CD14-positive monocyte (primary cell): ENCODE results near the gene USP31. TPM values are rescaled to one million over a fixed set of nuclear protein-coding genes. Genes with fewer than 3 reads are reported as not detected.

Experiments used
- DNase-seq, 3 donors: peaks; one replicate each; pipeline ENCODE4 v3.0.0-alpha.2; 2011 to 2022
- H2AFZ ChIP-seq: 2 replicates; pipeline ENCODE4 v1.6.0; 2012; ENCODE audit warnings: mild to moderate bottlenecking, low read depth, low read length, inconsistent platforms; ENCODE audit not compliant: insufficient read depth, poor library complexity, severe bottlenecking
- H3K27ac ChIP-seq, 2 donors: 1 replicate in 1 of 2; 2 replicates in 1 of 2; pipeline ENCODE4 v1.5.1; 2012 to 2013; ENCODE audit warnings: low read length in 2 of 2, control low read depth in 1 of 2, inconsistent platforms in 1 of 2, low read depth in 1 of 2, mild to moderate bottlenecking in 1 of 2
- H3K27me3 ChIP-seq, 2 donors: one replicate each; pipeline versions ENCODE4 v1.6.0 to v1.6.1; 2011 to 2013; ENCODE audit warnings: low read length in 2 of 2; ENCODE audit not compliant: control insufficient read depth in 2 of 2, insufficient read depth in 2 of 2
- H3K36me3 ChIP-seq, 2 donors: replicated peaks in 1 of 2; 1 replicate in 1 of 2; 2 replicates in 1 of 2; pipeline versions ENCODE4 v1.5.1 to v1.6.1; 2012 to 2013; ENCODE audit warnings: low read length in 2 of 2, control low read depth in 1 of 2, inconsistent platforms in 1 of 2, mild to moderate bottlenecking in 1 of 2; ENCODE audit not compliant: insufficient read depth in 2 of 2, control insufficient read depth in 1 of 2
- H3K4me1 ChIP-seq, 2 donors: 1 replicate in 1 of 2; 2 replicates in 1 of 2; pipeline versions ENCODE4 v1.5.1 to v1.6.1; 2012 to 2013; ENCODE audit warnings: low read length in 2 of 2, control low read depth in 1 of 2, inconsistent platforms in 1 of 2, mild to moderate bottlenecking in 1 of 2, moderate library complexity in 1 of 2; ENCODE audit not compliant: insufficient read depth in 2 of 2, control insufficient read depth in 1 of 2
- H3K4me2 ChIP-seq: replicated peaks from 2 replicates; pipeline ENCODE3; 2012; ENCODE audit warnings: low read length, moderate library complexity, mild to moderate bottlenecking; ENCODE audit not compliant: poor library complexity, severe bottlenecking; ENCODE audit errors: extremely low read depth
- H3K4me3 ChIP-seq, 3 experiments: fragments of 200-600 bp in 1 of 3; sonication (generic) in 1 of 3; replicated peaks in 1 of 3; 1 replicate in 2 of 3; 2 replicates in 1 of 3; pipeline ENCODE4 v1.5.1; 2011 to 2013; ENCODE audit warnings: low read length in 3 of 3, mild to moderate bottlenecking in 3 of 3, control low read depth in 2 of 3, low read depth in 2 of 3, inconsistent platforms in 1 of 3, moderate library complexity in 1 of 3
- H3K79me2 ChIP-seq: 2 replicates; pipeline ENCODE4 v1.6.0; 2012; ENCODE audit warnings: mild to moderate bottlenecking, control low read depth, inconsistent platforms, low read length, moderate library complexity; ENCODE audit not compliant: insufficient read depth
- H3K9ac ChIP-seq: 2 replicates; pipeline ENCODE4 v1.6.0; 2017; ENCODE audit warnings: low read length, mild to moderate bottlenecking; ENCODE audit not compliant: insufficient read depth, poor library complexity, severe bottlenecking
- H3K9me3 ChIP-seq, 2 donors: replicated peaks in 1 of 2; 1 replicate in 1 of 2; 2 replicates in 1 of 2; pipeline versions ENCODE4 v1.5.1 to v1.6.1; 2012 to 2013; ENCODE audit warnings: low read length in 2 of 2, control low read depth in 1 of 2; ENCODE audit not compliant: control insufficient read depth in 1 of 2, insufficient read depth in 1 of 2
- H4K20me1 ChIP-seq: 2 replicates; pipeline ENCODE4 v1.6.0; 2012; ENCODE audit warnings: mild to moderate bottlenecking, low read length, control low read depth, moderate library complexity; ENCODE audit not compliant: insufficient read depth
- H3K27ac Mint-ChIP-seq, 7 donors: one replicate each; pipeline ENCODE4 v1.8.0; 2020; ENCODE audit warnings: mild to moderate bottlenecking in 7 of 7, mixed read lengths in 7 of 7, moderate library complexity in 6 of 7, inconsistent platforms in 2 of 7
- H3K27me3 Mint-ChIP-seq, 3 donors: one replicate each; pipeline ENCODE4 v1.8.0; 2021 to 2022; ENCODE audit warnings: low read depth in 3 of 3, mild to moderate bottlenecking in 3 of 3, mixed read lengths in 3 of 3, moderate library complexity in 3 of 3, inconsistent platforms in 1 of 3
- H3K36me3 Mint-ChIP-seq, 2 donors: one replicate each; pipeline ENCODE4 v1.8.0; 2020; ENCODE audit warnings: mixed read lengths in 2 of 2, inconsistent platforms in 1 of 2, mild to moderate bottlenecking in 1 of 2
- H3K4me1 Mint-ChIP-seq: one replicate; pipeline ENCODE4 v1.8.0; 2020; ENCODE audit warnings: mild to moderate bottlenecking, mixed read lengths
- H3K4me3 Mint-ChIP-seq, 2 donors: one replicate each; pipeline ENCODE4 v1.8.0; 2020; ENCODE audit warnings: mild to moderate bottlenecking in 2 of 2, mixed read lengths in 2 of 2, moderate library complexity in 1 of 2
- H3K9me3 Mint-ChIP-seq, 7 donors: one replicate each; pipeline ENCODE4 v1.8.0; 2020 to 2022; ENCODE audit warnings: mixed read lengths in 7 of 7, mild to moderate bottlenecking in 6 of 7, moderate library complexity in 6 of 7, inconsistent platforms in 2 of 7
- CTCF ChIP-seq: fragments of 200-600 bp; IDR thresholded peaks from one replicate; pipeline ENCODE4 v1.8.0; 2022; ENCODE audit warnings: antibody characterized with exemption, mild to moderate bottlenecking
- WGBS: methylation state at CpG from one replicate; pipeline ENCODE4 v1.1.5; 2013; ENCODE audit warnings: missing lambda C conversion rate; ENCODE audit not compliant: insufficient coverage; 5-methylcytosine and 5-hydroxymethylcytosine counted together
- intact Hi-C, 2 donors: fragments of 100-400 bp; cut with micrococcal nuclease; formaldehyde crosslinking; loops; one replicate each; pipeline versions ENCODE4 v1.15.0 to v1.15.1; 2023
- polyA plus RNA-seq, 3 donors: library from polyadenylated mRNA; depleted of rRNA in 1 of 3; unstranded in 2 of 3; stranded (reverse) in 1 of 3; fragments of 300-500 nt in 2 of 3; fragments of >200 nt in 1 of 3; fragmentation: Illumina TruSeq in 2 of 3; gene quantifications; 1 replicate in 2 of 3; 2 replicates in 1 of 3; pipeline ENCODE4 v1.2.3, GENCODE V29; 2012 to 2021

Gene USP31
- polyA plus RNA-seq, 3 donors, result 0.15 to 4.1 (median 0.36) TPM

GRCh38 chr16:23071196-23072083, 77.8 kb downstream of the USP31 start:
- Histone ChIP-seq H3K4me3 (no peak overlapping the region), H2AFZ (no peak overlapping the region), H3K27me3 (no peaks in the 10 kb centered on the region), H3K4me2 (no peak overlapping the region), H3K9me3 (no peaks in the 10 kb centered on the region), H3K79me2 (no peaks in the 10 kb centered on the region), H3K27ac (no peak overlapping the region), H3K4me1 (no peaks in the 10 kb centered on the region), H3K9ac (no peak overlapping the region), H4K20me1 (no peaks in the 10 kb centered on the region), H3K36me3 (peaks cover 35 to 72% of the 10 kb centered on the region in 2 donors)
- Mint-ChIP-seq H3K4me1 (no peaks in the 10 kb centered on the region), H3K27ac (peak overlapping the region in 2 of 7 donors; percentile 25 to 26), H3K27me3 (no peaks in the 10 kb centered on the region), H3K36me3 (peaks cover 72 to 79% of the 10 kb centered on the region in 2 donors), H3K9me3 (no peaks in the 10 kb centered on the region), H3K4me3 (no peak overlapping the region)
- WGBS, result 100% methylated on average over 1 of the region's 8 CpGs
- intact Hi-C loops, result no loop called here
- no peak for DNase-seq
- TF ChIP-seq CTCF, result no peak

GRCh38 chr16:23069844-23070243, 79.4 kb downstream of the USP31 start:
- no peak overlapping the region for H3K4me3 ChIP-seq
- no peak overlapping the region for H3K9ac ChIP-seq
- H3K9me3 ChIP-seq, result no peaks in the 10 kb centered on the region
- no peaks in the 10 kb centered on the region for H3K9me3 Mint-ChIP-seq
- H3K27ac ChIP-seq, result no peak overlapping the region
- H3K27ac Mint-ChIP-seq, result peak overlapping the region in 1 of 7 donors; percentile 36
- H3K27me3 ChIP-seq, result no peaks in the 10 kb centered on the region
- H2AFZ ChIP-seq, result no peak overlapping the region
- peaks cover 6% of the 10 kb centered on the region for H3K4me1 Mint-ChIP-seq
- TF ChIP-seq CTCF, result no peak
- H3K4me1 ChIP-seq, result peaks cover 0 to 4% of the 10 kb centered on the region in 2 donors
- H4K20me1 ChIP-seq, result no peaks in the 10 kb centered on the region
- H3K4me2 ChIP-seq, result no peak overlapping the region
- 98% methylated on average over 5 of the region's 6 CpGs for WGBS
- no peak overlapping the region for H3K4me3 Mint-ChIP-seq
- peaks cover 67 to 76% of the 10 kb centered on the region in 2 donors for H3K36me3 Mint-ChIP-seq
- DNase-seq, result no peak
- no peaks in the 10 kb centered on the region for H3K27me3 Mint-ChIP-seq
- no peaks in the 10 kb centered on the region for H3K79me2 ChIP-seq
- intact Hi-C loops, result loop anchor here in 1 of 2 donors (10.0 kb wide), 1 partner anchor 1515 kb away; no protein-coding TSS in a partner anchor
- peaks cover 35 to 72% of the 10 kb centered on the region in 2 donors for H3K36me3 ChIP-seq
